GF-D8 (cell line): Measurements from ENCODE around the gene PROSER2.

Experiments
- DNase-seq: peaks from one replicate; lab custom pipeline; 2025; lab: John Stamatoyannopoulos, UW

PROSER2 gene

GRCh38 chr10:11804336-11804735 lies 18.8 kb upstream of the PROSER2 start:
- no peak for DNase-seq

- DNase-seq, result no peak
These were observed 17.4 kb upstream of the PROSER2 start for GRCh38 chr10:11805792-11806191.

- DNase-seq, result no peak
These were observed 16.4 kb upstream of the PROSER2 start for GRCh38 chr10:11806706-11807105.

DNA sequence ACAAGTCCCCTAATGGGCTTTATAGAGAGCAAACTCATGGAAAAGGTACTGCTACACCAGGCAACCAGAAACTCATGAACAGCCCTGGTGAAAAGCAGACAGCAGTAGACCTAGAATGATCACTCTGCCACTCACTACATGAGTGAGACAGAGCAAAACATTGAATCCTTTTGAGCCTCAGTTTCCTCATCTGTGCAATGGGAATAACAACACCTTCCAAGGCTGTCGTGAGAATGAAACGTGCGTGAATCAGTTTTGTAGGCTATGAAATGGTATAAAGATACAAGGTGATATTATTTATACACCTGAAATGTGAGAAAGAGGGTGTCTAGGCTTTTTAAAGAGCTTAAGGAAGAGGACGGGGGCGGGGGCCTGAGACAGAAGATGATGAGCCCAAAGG lies 14.3 kb upstream of the PROSER2 start:
- no peak for DNase-seq

DNA sequence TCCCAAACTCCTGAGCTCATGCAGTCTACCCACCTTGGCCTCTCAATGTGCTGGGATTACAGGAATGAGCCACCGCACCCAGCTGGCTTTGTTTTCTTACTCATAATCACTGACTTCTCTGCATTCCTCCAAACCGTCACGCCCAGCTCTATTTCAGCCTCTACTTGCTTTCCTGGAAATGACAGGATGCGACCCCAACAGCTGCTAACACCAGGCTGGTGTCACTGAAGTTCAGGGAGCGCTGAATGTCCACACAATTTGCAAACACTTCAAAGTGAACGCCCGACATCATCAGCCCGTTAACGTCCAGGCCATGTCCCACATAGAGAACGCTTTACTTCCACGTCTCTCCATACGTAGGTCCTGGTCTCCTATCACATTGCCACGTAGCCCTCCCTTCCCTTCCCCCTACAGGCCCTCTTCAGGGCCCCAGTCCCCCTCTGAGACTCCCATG lies 12.8 kb upstream of the PROSER2 start:
- DNase-seq, result no peak

DNA sequence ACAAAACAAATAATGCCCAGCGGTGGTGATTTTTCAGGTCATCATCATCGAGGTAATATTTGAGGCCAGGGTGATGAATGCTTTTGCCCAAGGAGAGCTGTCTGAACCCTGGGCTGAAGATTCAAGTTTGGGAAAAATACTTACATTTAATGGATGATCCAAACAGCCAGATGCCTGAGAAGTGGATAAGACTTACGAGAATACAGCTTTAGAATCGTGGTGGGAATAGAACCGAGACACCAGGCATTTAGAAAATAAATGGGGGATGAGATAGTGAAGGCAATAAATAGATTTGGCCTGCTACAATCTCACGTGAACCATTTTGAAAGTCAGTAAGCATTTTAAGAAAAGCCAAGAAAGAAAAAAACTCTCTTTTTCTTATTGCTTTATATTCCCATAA lies 12.2 kb upstream of the PROSER2 start:
- no peak for DNase-seq

DNA sequence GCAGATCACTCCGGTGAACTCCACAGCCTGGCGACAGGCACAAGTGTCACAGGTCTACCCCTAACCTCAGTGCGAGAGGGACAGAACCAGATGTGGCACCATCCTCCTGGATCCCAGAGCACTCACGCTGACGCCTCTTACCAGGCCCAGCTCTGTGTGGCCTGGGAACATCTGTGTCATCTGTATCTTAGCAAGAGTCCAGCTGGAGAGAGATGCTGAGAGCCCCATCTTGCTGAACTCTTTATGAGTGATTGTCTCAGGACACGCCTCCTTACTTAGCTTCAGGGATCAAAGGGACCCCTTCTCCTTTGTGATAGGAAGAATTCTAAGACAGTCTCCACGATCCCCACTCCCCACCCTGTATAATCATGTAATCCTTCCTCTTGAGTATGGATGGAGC lies 10.0 kb upstream of the PROSER2 start:
- no peak for DNase-seq

- DNase-seq, result no peak
These were observed 9.1 kb upstream of the PROSER2 start for GRCh38 chr10:11813855-11814567.

DNA sequence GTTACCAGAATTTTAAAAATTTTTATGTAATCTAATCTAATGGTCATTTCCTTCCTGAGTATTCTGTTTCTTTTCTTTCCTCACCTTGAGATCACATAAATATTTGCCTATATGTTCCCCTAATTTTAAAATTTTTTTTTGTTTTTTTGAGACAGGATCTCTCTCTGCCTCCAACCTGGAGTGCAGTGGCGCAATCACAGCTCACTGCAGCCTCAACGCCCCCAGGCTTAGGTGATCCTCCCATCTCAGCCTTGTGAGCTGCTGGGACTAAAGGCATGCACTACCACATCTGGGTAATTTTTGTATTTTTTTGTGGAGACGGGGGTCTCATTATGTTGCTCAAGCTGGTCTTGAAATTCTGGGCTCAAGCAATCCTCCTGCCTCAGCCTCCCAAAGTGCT lies 4.1 kb upstream of the PROSER2 start:
- no peak for DNase-seq

- DNase-seq, result no peak
These were observed 965 bp upstream of the PROSER2 start for GRCh38 chr10:11822026-11822756.

- no peak for DNase-seq
These were observed 391 bp upstream of the PROSER2 start for GRCh38 chr10:11822809-11823121.

DNA sequence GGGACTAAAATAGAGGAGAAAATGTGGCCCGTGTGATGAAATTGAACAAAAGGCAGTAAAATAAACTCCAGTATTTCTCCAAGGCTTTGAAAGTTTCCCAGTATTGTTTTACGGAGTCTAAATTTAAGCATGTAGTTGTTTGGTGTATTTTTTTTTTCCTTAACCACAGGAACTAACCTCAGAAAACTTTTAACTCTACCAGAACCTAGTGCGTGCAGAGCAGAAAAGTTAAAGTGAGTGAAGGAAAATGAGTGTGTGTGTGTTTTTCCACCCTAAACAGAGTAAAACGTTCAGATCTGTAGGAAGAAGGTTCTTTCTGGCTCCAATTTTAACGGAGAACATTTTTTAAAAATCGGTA lies 812 bp downstream of the PROSER2 start:
- DNase-seq, result no peak

GRCh38 chr10:11824376-11824775 lies 1.2 kb downstream of the PROSER2 start:
- DNase-seq, result no peak

DNA sequence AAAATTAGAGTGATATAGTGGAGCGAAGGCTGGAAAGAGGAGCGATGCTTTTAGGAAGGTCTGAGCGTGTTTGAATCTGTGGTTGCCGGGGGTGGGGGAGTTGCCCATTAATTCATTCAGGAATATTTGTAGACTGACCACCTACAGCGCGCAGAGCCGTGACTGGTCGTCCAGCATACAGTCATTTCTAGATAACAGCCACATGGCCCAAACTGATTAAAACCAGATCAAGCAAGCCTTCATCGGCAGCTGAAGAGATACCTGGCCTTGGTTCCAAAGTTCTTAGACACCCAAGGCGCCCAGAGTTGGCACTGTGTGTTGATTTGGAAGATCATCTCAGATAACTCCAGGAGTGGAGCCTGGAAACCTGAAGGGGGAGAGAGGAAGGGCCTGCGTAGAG lies 1.7 kb downstream of the PROSER2 start:
- DNase-seq, result no peak

DNA sequence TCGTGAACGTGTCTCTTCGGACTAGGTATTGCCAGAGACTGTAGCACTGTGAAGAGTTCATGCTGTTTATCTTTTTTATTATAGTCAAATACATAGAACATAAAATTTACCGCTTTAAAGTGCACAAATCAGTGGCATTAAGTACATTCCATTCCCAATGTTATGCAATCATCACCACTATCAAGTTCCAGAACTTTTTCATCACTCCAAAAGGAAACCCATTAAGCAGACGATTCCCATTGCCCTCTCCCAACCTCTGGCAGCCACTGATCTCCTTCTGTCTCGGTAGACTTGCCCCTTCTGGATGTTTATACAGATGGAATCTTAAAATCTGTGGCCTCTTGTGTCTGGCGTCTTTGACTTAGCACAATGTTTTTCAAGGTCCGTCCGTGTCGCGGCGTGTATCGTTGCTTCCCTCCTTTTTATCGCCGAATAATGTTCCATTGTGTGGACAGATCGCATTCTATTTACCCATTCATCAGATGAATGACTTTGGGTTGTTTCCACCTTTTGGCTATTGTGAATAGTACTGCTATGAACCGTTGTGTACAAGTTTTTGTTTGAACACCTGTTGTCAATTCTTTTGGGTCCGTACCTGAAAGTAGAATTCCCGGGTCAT lies 2.7 kb downstream of the PROSER2 start:
- DNase-seq, result no peak

DNA sequence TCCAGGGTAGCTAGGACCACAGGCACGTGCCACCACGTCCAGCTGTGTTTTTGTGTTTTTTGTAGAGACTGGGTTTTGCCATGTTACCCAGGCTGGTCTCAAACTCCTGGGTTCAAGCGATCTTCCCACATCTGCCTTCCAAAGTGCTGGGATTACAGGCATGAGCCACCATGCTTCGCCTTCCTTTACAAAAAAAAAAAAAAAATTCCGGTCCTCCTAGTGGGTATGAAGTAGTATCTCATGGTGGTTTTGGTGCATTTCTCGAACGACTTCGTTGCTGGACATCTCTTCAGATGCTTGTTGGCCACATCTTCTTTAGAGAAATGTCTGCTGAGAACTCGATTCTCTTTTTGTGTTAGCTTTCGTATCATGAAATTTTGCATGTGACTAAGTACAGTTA lies 3.9 kb downstream of the PROSER2 start:
- no peak for DNase-seq

- no peak for DNase-seq
These were observed 4.3 kb downstream of the PROSER2 start for GRCh38 chr10:11827414-11827813.

GRCh38 chr10:11828682-11829284 lies 5.6 kb downstream of the PROSER2 start:
- no peak for DNase-seq

DNA sequence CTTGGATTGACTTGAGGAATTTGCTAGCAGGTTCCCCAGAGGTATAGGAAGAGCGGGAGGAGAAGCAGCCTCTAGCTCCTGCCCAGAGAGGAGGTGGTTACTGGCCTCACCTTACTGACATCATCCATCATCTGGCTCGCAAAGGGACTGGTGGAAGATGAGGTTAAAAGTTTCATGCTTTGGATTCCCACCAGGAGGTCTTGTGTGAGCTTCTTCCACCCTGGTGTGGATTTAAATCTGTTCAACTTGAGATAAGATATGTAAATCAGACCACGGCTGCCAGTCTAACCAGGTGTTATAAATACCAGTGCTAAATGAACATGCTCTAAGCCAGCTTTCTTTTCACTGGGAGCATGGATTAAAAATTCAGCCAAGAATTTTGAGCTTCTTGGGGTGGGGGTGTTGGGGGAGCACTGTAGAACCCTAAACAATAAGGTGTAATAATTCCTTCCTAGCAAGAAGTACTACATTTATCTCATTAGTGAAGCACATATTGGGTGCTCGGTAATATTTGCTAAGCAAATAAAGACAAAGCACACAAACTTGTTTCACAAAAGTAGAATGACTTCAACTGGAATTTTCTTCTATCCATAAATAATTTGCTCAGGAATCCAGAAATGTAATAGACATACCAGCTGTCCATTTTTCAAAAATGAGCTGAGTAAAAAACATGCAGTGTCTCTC lies 7.8 kb downstream of the PROSER2 start:
- no peak for DNase-seq

- no peak for DNase-seq
These were observed 8.4 kb downstream of the PROSER2 start for GRCh38 chr10:11831520-11831951.

GRCh38 chr10:11832042-11832441 lies 8.9 kb downstream of the PROSER2 start:
- DNase-seq, result no peak

DNA sequence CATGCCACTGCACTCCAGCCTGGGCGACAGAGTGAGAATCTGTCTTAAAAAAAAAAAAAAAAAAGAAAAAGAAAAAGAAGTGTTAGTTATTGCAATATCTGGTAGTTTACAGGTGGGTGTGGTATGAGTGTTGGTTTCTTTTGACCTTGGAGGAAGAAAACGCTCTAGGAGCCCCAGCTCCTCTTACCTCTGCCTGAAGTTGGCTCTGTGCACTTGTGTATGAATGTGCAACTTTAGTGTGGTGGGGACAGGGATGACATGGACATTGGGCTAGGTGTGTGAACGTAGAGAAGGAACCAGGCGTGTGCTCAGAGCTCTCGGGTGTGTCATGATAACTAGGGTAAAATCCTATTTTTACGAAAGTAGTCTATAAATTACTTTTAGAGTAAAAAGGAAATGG lies 11.9 kb downstream of the PROSER2 start:
- no peak for DNase-seq
